Dermis blood vessel endothelial cell (primary cell): ENCODE results near the gene JDP2. TPM values are rescaled to one million over a fixed set of nuclear protein-coding genes. Genes with fewer than 3 reads are reported as not detected.
"Not testable (repeated sequence)": the region's sequence is repeated elsewhere in the genome, so short reads cannot be mapped to it uniquely, and the experiment has no call there.

ENCODE experiments used
- DNase-seq: peaks from one replicate; pipeline ENCODE4 v3.0.0; 2010
- total RNA-seq: library from RNA; depleted of rRNA; stranded (reverse); fragments of >200 nt; gene quantifications from 2 replicates; pipeline ENCODE4 v1.2.3, GENCODE V29; 2014

Gene JDP2
- total RNA-seq, 1 donor from 2014 or later, result 16.0 TPM

- DNase-seq, result no peak
These were observed 29.9 kb downstream of the JDP2 start for GRCh38 chr14:75457648-75458165.

- no peak for DNase-seq
These were observed 30.5 kb downstream of the JDP2 start for GRCh38 chr14:75458305-75458704.

- no peak for DNase-seq
These were observed 31.4 kb downstream of the JDP2 start for GRCh38 chr14:75459099-75459741.

GRCh38 chr14:75459791-75460190 is 32.0 kb downstream of the JDP2 start:
- DNase-seq, result no peak

GRCh38 chr14:75460394-75460793 is 32.6 kb downstream of the JDP2 start:
- no peak for DNase-seq

- DNase-seq, result no peak
These were observed 33.5 kb downstream of the JDP2 start for GRCh38 chr14:75461303-75461702.

- DNase-seq, result no peak
These were observed 34.0 kb downstream of the JDP2 start for GRCh38 chr14:75461755-75462349.

GRCh38 chr14:75464626-75465025 is 36.8 kb downstream of the JDP2 start:
- no peak for DNase-seq

- no peak for DNase-seq
These were observed 39.9 kb downstream of the JDP2 start for GRCh38 chr14:75467763-75468162.

GRCh38 chr14:75469164-75469563 is 41.3 kb downstream of the JDP2 start:
- DNase-seq, result no peak

GRCh38 chr14:75469606-75470237 is 41.9 kb downstream of the JDP2 start:
- DNase-seq, result no peak

- no peak for DNase-seq
These were observed 42.5 kb downstream of the JDP2 start for GRCh38 chr14:75470238-75470797.

- DNase-seq, result no peak
These were observed 43.2 kb downstream of the JDP2 start for GRCh38 chr14:75471059-75471458.

GRCh38 chr14:75474127-75474526 is 46.3 kb downstream of the JDP2 start:
- DNase-seq, result not testable (repeated sequence)

- no peak for DNase-seq
These were observed 48.6 kb downstream of the JDP2 start for GRCh38 chr14:75476274-75476995.

GRCh38 chr14:75477881-75478280 is 50.1 kb downstream of the JDP2 start:
- DNase-seq, result no peak

- DNase-seq, result no peak
These were observed 52.2 kb downstream of the JDP2 start for GRCh38 chr14:75479770-75480600.

- no peak for DNase-seq
These were observed 54.5 kb downstream of the JDP2 start for GRCh38 chr14:75482366-75482765.

GRCh38 chr14:75484711-75485429 is 57.0 kb downstream of the JDP2 start:
- DNase-seq, result no peak

GRCh38 chr14:75486318-75486717 is 58.5 kb downstream of the JDP2 start:
- no peak for DNase-seq

- no peak for DNase-seq
These were observed 59.4 kb downstream of the JDP2 start for GRCh38 chr14:75487155-75487671.
